GM12801 (cell line): ENCODE results near the gene MYO18A.

Experiments used
- CTCF ChIP-seq: IDR thresholded peaks from one replicate; pipeline ENCODE4 v1.5.1; 2011; ENCODE audit warnings: control low read depth; ENCODE audit not compliant: insufficient read length; ENCODE audit errors: extremely low read depth

MYO18A gene

GRCh38 chr17:29051731-29052130 is 128.5 kb downstream of the MYO18A start:
- TF ChIP-seq CTCF: no peak

GRCh38 chr17:29051194-29051593 is 129.0 kb downstream of the MYO18A start:
- TF ChIP-seq CTCF: no peak

- no peak for TF ChIP-seq CTCF
Observed at GRCh38 chr17:29050176-29050575, 130.0 kb downstream of the MYO18A start.

- no peak for TF ChIP-seq CTCF
Observed at GRCh38 chr17:29049541-29050145, 130.6 kb downstream of the MYO18A start.

- no peak for TF ChIP-seq CTCF
Observed at GRCh38 chr17:29048440-29049368, 131.5 kb downstream of the MYO18A start.

GRCh38 chr17:29046473-29046839 is 133.7 kb downstream of the MYO18A start:
- no peak for TF ChIP-seq CTCF

- no peak for TF ChIP-seq CTCF
Observed at GRCh38 chr17:29045734-29046472, 134.3 kb downstream of the MYO18A start.
